HepG2 (cell line): Measurements from ENCODE around the gene IMPACT. TPM values are rescaled to one million over a fixed set of nuclear protein-coding genes. Genes with fewer than 3 reads are reported as not detected.

Source experiments
- ATAC-seq: fragments of 200-7000 bp; cut with Tn5 transposase; 3 replicates; pipeline ENCODE4 v1.9.1; 2020; ENCODE audit warnings: mild to moderate bottlenecking, moderate library complexity
- BruUV-seq: library from RNA; stranded (reverse); fragments of 400-500 nt; replicated peaks from 2 replicates; lab custom pipeline; 2021; lab: Mats Ljungman, UMichigan
- CTCF ChIA-PET: fragments of 300-600 bp; formaldehyde crosslinking; extraction: SDS; loops from one replicate; lab custom pipeline; 2021; ENCODE audit warnings: low total read pairs, inconsistent platforms, low intra/inter-chr PET ratio; lab: Yijun Ruan, JAX
- POLR2A ChIA-PET: fragments of 350-600 bp; sonication (Branson Sonifier 250); formaldehyde crosslinking; loops from one replicate; lab custom pipeline; 2020; ENCODE audit warnings: antibody characterized with exemption, inconsistent platforms; lab: Yijun Ruan, JAX
- DNase-seq: peaks from one replicate; pipeline ENCODE4 v3.0.0-alpha.2; 2015; ENCODE audit warnings: low spot score
- FAIRE-seq: peaks from 3 replicates; lab custom pipeline; 2011; peaks lifted over from hg19 to GRCh38; lab: Jason Lieb, UNC
- H2AFZ ChIP-seq: one replicate; pipeline ENCODE4 v1.6.1; 2011; ENCODE audit warnings: low read length, inconsistent platforms
- H3K27ac ChIP-seq: fragments of 300-600 bp; 3 replicates; pipeline ENCODE4 v1.8.0; 2011; ENCODE audit warnings: mixed run types, mild to moderate bottlenecking, mixed read lengths, low read length, inconsistent platforms; ENCODE audit not compliant: insufficient read depth; ENCODE audit errors: extremely low read length
- H3K27me3 ChIP-seq, 2 experiments: fragments of 200-600 bp in 1 of 2; 2 replicates in 1 of 2; 3 replicates in 1 of 2; pipeline versions ENCODE4 v1.6.0 to v1.8.0; 2011; ENCODE audit warnings: low read length in 2 of 2, mild to moderate bottlenecking in 2 of 2, moderate library complexity in 2 of 2, inconsistent platforms in 1 of 2; ENCODE audit not compliant: insufficient read depth in 2 of 2, control insufficient read depth in 1 of 2
- H3K36me3 ChIP-seq, 2 experiments: fragments of 200-600 bp in 1 of 2; replicated peaks in 1 of 2; 2 replicates in 1 of 2; 3 replicates in 1 of 2; pipeline versions ENCODE4 v1.5.1 to v1.8.0; 2011; ENCODE audit warnings: low read length in 2 of 2, inconsistent platforms in 1 of 2; ENCODE audit not compliant: insufficient read depth in 2 of 2, control insufficient read depth in 1 of 2
- H3K4me1 ChIP-seq: 2 replicates; pipeline ENCODE4 v1.5.1; 2012; ENCODE audit warnings: low read length, inconsistent platforms; ENCODE audit not compliant: insufficient read depth
- H3K4me2 ChIP-seq: 2 replicates; pipeline ENCODE4 v1.6.0; 2011; ENCODE audit warnings: low read depth, low read length, inconsistent platforms
- H3K4me3 ChIP-seq, 3 experiments: fragments of 200-600 bp in 1 of 3; sonication (generic), shearing (Covaris generic) in 1 of 3; replicated peaks in 1 of 3; 2 replicates each; pipeline ENCODE4 v1.5.1; 2011 to 2016; ENCODE audit warnings: low read length in 3 of 3, inconsistent platforms in 2 of 3, low read depth in 2 of 3, mild to moderate bottlenecking in 2 of 3, control low read depth in 1 of 3, mixed read lengths in 1 of 3; ENCODE audit not compliant: insufficient read depth in 1 of 3
- H3K79me2 ChIP-seq: one replicate; pipeline ENCODE4 v1.6.1; 2011; ENCODE audit warnings: low read length, inconsistent platforms; ENCODE audit not compliant: insufficient read depth
- H3K9ac ChIP-seq: 2 replicates; pipeline ENCODE4 v1.6.0; 2011; ENCODE audit warnings: mild to moderate bottlenecking, low read depth, low read length, inconsistent platforms; ENCODE audit not compliant: insufficient read depth
- H3K9me3 ChIP-seq: 2 replicates; pipeline ENCODE4 v1.5.1; 2012; ENCODE audit warnings: mild to moderate bottlenecking, low read length
- H4K20me1 ChIP-seq: 2 replicates; pipeline ENCODE4 v1.6.0; 2011; ENCODE audit warnings: inconsistent platforms, mild to moderate bottlenecking, low read length, moderate library complexity; ENCODE audit not compliant: insufficient read depth
- HOXA9 ChIP-seq: sonication (generic); formaldehyde crosslinking; IDR thresholded peaks from 2 replicates; pipeline ENCODE4 v1.8.1; 2022; ENCODE audit warnings: missing genetic modification reagents, mild to moderate bottlenecking, moderate library complexity, borderline replicate concordance
- KLF12 ChIP-seq: sonication (generic); formaldehyde crosslinking; IDR thresholded peaks from 2 replicates; pipeline ENCODE4 v1.4.0; 2020; ENCODE audit warnings: missing genetic modification reagents, borderline replicate concordance
- SNAPC2 ChIP-seq: sonication (generic); formaldehyde crosslinking; IDR thresholded peaks from 2 replicates; pipeline ENCODE4 v1.8.1; 2022; ENCODE audit warnings: mild to moderate bottlenecking, missing genetic modification reagents
- TBX2 ChIP-seq: sonication (generic); formaldehyde crosslinking; IDR thresholded peaks from 2 replicates; pipeline ENCODE4 v1.5.0; 2020; ENCODE audit warnings: missing genetic modification reagents, mild to moderate bottlenecking, borderline replicate concordance
- ZNF367 ChIP-seq: sonication (generic); formaldehyde crosslinking; IDR thresholded peaks from 2 replicates; pipeline ENCODE4 v1.4.0; 2020; ENCODE audit warnings: missing genetic modification reagents, borderline replicate concordance
- ZNF737 ChIP-seq: sonication (generic); formaldehyde crosslinking; IDR thresholded peaks from 2 replicates; pipeline ENCODE4 v1.5.0; 2020; ENCODE audit warnings: missing genetic modification reagents, mild to moderate bottlenecking, borderline replicate concordance
- WGBS: methylation state at CpG from one replicate; pipeline ENCODE4 v1.1.6; 2017; ENCODE audit warnings: low lambda C conversion rate; 5-methylcytosine and 5-hydroxymethylcytosine counted together
- in situ Hi-C: cut with HindIII; loops from 2 replicates; pipeline ENCODE4 v1.10.0; 2017; ENCODE audit warnings: low pct_unique_long_range_greater_than_20kb; ENCODE audit not compliant: extremely low pct_ligation_motif_present
- intact Hi-C: fragments of 100-400 bp; cut with micrococcal nuclease; formaldehyde crosslinking; loops from one replicate; pipeline ENCODE4 v1.10.0; 2022; ENCODE audit not compliant: unreplicated experiment
- polyA plus RNA-seq, 8 experiments: library from polyadenylated mRNA; depleted of rRNA in 3 of 8; stranded (reverse) in 7 of 8; unstranded in 1 of 8; fragments of >200 nt; fragmentation: Illumina TruSeq in 4 of 8; extraction: Trizol in 4 of 8; gene quantifications; 2 replicates each; pipeline versions ENCODE4 v1.2.1 to v1.2.3, GENCODE V29; 2011 to 2016; ENCODE audit warnings: low read depth in 4 of 8, missing spikeins in 1 of 8, mixed read lengths in 1 of 8; ENCODE audit not compliant: insufficient read depth in 1 of 8
- total RNA-seq, 5 experiments: library from RNA; depleted of rRNA; stranded (reverse); fragments of >200 nt; fragmentation: Illumina TruSeq; extraction: Trizol; gene quantifications; 2 replicates each; pipeline ENCODE4 v1.2.3, GENCODE V29; 2016; ENCODE audit warnings: low read depth in 1 of 5
- TF ChIP-seq, protein P1 (sequence below): sonication (generic); formaldehyde crosslinking; IDR thresholded peaks from 2 replicates; pipeline ENCODE4 v1.8.1; 2023; ENCODE audit warnings: mild to moderate bottlenecking, missing genetic modification reagents
- TF ChIP-seq, protein P2 (sequence below): sonication (generic); formaldehyde crosslinking; IDR thresholded peaks from 2 replicates; pipeline ENCODE4 v1.5.0; 2020; ENCODE audit warnings: missing genetic modification reagents
- TF ChIP-seq, protein P3 (sequence below): sonication (generic); formaldehyde crosslinking; IDR thresholded peaks from 2 replicates; pipeline ENCODE4 v1.9.0; 2021; ENCODE audit warnings: missing genetic modification reagents, mild to moderate bottlenecking, borderline replicate concordance
- TF ChIP-seq, protein P4 (sequence below): sonication (generic); formaldehyde crosslinking; conservative IDR thresholded peaks from 2 replicates; pipeline ENCODE4 v1.8.0; 2022; ENCODE audit warnings: missing genetic modification reagents

Gene IMPACT
- total and polyA plus RNA-seq, 2 of the 13 experiments (the other 11 are each of a cell fraction or from before 2014, with no cell fraction given) = 5.0 to 7.7 TPM

DNA sequence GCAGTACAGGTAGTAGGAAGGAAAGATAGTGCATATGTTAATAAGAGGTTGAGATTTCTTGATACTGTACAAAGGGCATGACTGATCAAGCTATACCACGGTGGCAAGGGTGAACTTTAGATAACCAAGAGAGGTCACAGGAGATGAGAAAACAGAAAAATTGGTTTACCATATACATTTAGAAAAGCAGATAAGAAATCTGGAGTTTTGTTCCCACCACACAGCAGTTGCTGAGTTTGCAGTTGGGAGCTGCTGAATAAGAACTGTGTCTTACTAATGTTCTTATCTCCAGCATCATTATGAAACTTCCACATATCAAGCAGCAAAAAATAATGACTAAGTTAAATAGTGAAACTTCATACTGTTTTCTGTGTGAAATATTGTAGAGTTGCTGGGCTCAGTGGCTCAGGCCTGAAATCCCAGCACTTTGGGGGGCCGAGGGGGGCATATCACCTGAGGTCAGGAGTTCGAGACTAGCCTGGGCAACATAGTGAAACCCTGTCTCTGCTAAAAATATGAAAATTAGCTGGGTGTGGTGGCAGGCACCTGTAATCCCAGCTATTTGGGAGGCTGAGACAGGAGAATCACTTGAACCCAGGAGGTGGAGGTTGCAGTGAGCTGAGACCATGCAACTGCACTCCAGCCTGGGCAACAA, 12.0 kb upstream of the IMPACT start:
- BruUV-seq = no TSS peak
- intact Hi-C loops = no loop called here
- ChIA-PET POLR2A (no interaction called here), CTCF (no interaction called here)
- Histone ChIP-seq H3K27ac (no peak overlapping the region), H3K4me3 (no peak overlapping the region), H3K4me1 (no peaks in the 10 kb centered on the region), H3K36me3 (no peaks in the 10 kb centered on the region), H3K27me3 (peaks cover 0 to 6% of the 10 kb centered on the region in 2 experiments; a peak in 1 of 5 replicates), H2AFZ (no peak overlapping the region), H3K9me3 (no peaks in the 10 kb centered on the region), H4K20me1 (no peaks in the 10 kb centered on the region), H3K9ac (no peak overlapping the region), H3K79me2 (no peaks in the 10 kb centered on the region), H3K4me2 (no peak overlapping the region)
- ATAC-seq (no peak), DNase-seq (no peak), FAIRE-seq (no peak)
- 8% methylated on average over 3 of the region's 3 CpGs for WGBS
- in situ Hi-C loops = no loop called here
- TF ChIP-seq, protein P1, sequence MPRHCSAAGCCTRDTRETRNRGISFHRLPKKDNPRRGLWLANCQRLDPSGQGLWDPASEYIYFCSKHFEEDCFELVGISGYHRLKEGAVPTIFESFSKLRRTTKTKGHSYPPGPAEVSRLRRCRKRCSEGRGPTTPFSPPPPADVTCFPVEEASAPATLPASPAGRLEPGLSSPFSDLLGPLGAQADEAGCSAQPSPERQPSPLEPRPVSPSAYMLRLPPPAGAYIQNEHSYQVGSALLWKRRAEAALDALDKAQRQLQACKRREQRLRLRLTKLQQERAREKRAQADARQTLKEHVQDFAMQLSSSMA (CRISPR knock-in tag) = no peak
- TF ChIP-seq, protein P2, sequence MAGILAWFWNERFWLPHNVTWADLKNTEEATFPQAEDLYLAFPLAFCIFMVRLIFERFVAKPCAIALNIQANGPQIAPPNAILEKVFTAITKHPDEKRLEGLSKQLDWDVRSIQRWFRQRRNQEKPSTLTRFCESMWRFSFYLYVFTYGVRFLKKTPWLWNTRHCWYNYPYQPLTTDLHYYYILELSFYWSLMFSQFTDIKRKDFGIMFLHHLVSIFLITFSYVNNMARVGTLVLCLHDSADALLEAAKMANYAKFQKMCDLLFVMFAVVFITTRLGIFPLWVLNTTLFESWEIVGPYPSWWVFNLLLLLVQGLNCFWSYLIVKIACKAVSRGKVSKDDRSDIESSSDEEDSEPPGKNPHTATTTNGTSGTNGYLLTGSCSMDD = no peak
- TF ChIP-seq SNAPC2 (CRISPR knock-in tag) (no peak), KLF12 (CRISPR knock-in tag) (no peak), TBX2 (CRISPR knock-in tag) (no peak), ZNF367 (CRISPR knock-in tag) (no peak), HOXA9 (CRISPR knock-in tag) (no peak), ZNF737 (CRISPR knock-in tag) (no peak)
- TF ChIP-seq, protein P3, sequence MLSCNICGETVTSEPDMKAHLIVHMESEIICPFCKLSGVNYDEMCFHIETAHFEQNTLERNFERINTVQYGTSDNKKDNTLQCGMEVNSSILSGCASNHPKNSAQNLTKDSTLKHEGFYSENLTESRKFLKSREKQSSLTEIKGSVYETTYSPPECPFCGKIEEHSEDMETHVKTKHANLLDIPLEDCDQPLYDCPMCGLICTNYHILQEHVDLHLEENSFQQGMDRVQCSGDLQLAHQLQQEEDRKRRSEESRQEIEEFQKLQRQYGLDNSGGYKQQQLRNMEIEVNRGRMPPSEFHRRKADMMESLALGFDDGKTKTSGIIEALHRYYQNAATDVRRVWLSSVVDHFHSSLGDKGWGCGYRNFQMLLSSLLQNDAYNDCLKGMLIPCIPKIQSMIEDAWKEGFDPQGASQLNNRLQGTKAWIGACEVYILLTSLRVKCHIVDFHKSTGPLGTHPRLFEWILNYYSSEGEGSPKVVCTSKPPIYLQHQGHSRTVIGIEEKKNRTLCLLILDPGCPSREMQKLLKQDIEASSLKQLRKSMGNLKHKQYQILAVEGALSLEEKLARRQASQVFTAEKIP (CRISPR knock-in tag) = no peak
- TF ChIP-seq, protein P4, sequence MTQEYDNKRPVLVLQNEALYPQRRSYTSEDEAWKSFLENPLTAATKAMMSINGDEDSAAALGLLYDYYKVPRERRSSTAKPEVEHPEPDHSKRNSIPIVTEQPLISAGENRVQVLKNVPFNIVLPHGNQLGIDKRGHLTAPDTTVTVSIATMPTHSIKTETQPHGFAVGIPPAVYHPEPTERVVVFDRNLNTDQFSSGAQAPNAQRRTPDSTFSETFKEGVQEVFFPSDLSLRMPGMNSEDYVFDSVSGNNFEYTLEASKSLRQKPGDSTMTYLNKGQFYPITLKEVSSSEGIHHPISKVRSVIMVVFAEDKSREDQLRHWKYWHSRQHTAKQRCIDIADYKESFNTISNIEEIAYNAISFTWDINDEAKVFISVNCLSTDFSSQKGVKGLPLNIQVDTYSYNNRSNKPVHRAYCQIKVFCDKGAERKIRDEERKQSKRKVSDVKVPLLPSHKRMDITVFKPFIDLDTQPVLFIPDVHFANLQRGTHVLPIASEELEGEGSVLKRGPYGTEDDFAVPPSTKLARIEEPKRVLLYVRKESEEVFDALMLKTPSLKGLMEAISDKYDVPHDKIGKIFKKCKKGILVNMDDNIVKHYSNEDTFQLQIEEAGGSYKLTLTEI (CRISPR knock-in tag) = no peak
